Activated naive CD4-positive, alpha-beta T cell treated with anti-CD3 and anti-CD28 coated beads, Interleukin-2, amount 10 ng/mL, durations not matched to agents 7 days and 5 days (primary cell): Measurements from ENCODE around the gene PRF1.
"Not testable (repeated sequence)": the region's sequence is repeated elsewhere in the genome, so short reads cannot be mapped to it uniquely, and the experiment has no call there.

Source experiments
- CTCF ChIA-PET: fragments of 350-600 bp; sonication (Branson Sonifier 250); formaldehyde crosslinking; loops from one replicate; lab custom pipeline; 2021; ENCODE audit warnings: antibody characterized with exemption; lab: Charles Lee
- DNase-seq: peaks from one replicate; pipeline ENCODE4 v3.0.0-alpha.2; 2020
- H3K27ac Mint-ChIP-seq: one replicate; pipeline ENCODE4 v1.8.0; 2021; ENCODE audit warnings: mild to moderate bottlenecking, moderate library complexity, mixed read lengths
- H3K27me3 Mint-ChIP-seq: one replicate; pipeline ENCODE4 v1.8.0; 2021; ENCODE audit warnings: mild to moderate bottlenecking, mixed read lengths
- H3K36me3 Mint-ChIP-seq: one replicate; pipeline ENCODE4 v1.8.0; 2021; ENCODE audit warnings: mixed read lengths
- H3K4me1 Mint-ChIP-seq: one replicate; pipeline ENCODE4 v1.8.0; 2021; ENCODE audit warnings: mixed read lengths
- H3K4me3 Mint-ChIP-seq: one replicate; pipeline ENCODE4 v1.8.0; 2021; ENCODE audit warnings: mild to moderate bottlenecking, moderate library complexity, mixed read lengths
- H3K9me3 Mint-ChIP-seq: one replicate; pipeline ENCODE4 v1.8.0; 2021; ENCODE audit warnings: mixed read lengths

PRF1 gene

GRCh38 chr10:70583669-70584037 lies 18.9 kb downstream of the PRF1 start:
- CTCF ChIA-PET, result interaction anchor here (1.0 to 1.1 kb wide), 2 partner anchors 25 to 175 kb away, joined by 3 read pairs; no protein-coding TSS in a partner anchor
- Mint-ChIP-seq H3K36me3 (peaks cover 2% of the 10 kb centered on the region), H3K27me3 (peaks cover 53% of the 10 kb centered on the region), H3K4me3 (no peak overlapping the region), H3K27ac (no peak overlapping the region), H3K9me3 (no peaks in the 10 kb centered on the region), H3K4me1 (peaks cover 18% of the 10 kb centered on the region)
- DNase-seq, result peak; percentile 5

GRCh38 chr10:70582793-70583668 lies 19.5 kb downstream of the PRF1 start:
- H3K4me3 Mint-ChIP-seq, result no peak overlapping the region
- H3K27ac Mint-ChIP-seq, result peak overlapping the region; percentile 12
- DNase-seq, result peak; percentile 9
- H3K9me3 Mint-ChIP-seq, result no peaks in the 10 kb centered on the region
- peaks cover 24% of the 10 kb centered on the region for H3K4me1 Mint-ChIP-seq
- CTCF ChIA-PET, result interaction anchor here (1.0 kb wide), 1 partner anchor 24 kb away, joined by 3 read pairs; no protein-coding TSS in a partner anchor
- H3K27me3 Mint-ChIP-seq, result peaks cover 46% of the 10 kb centered on the region
- H3K36me3 Mint-ChIP-seq, result peaks cover 2% of the 10 kb centered on the region

GRCh38 chr10:70581176-70581575 lies 21.4 kb downstream of the PRF1 start:
- DNase-seq, H3K27ac Mint-ChIP-seq, H3K9me3 Mint-ChIP-seq, H3K36me3 Mint-ChIP-seq, H3K4me3 Mint-ChIP-seq, CTCF ChIA-PET: not testable (repeated sequence)
- Mint-ChIP-seq H3K4me1 (peaks cover 42% of the 10 kb centered on the region), H3K27me3 (peaks cover 51% of the 10 kb centered on the region)

- Mint-ChIP-seq H3K9me3 (no peaks in the 10 kb centered on the region), H3K4me1 (peaks cover 49% of the 10 kb centered on the region), H3K27ac (peak overlapping the region; percentile 89), H3K27me3 (peaks cover 47% of the 10 kb centered on the region), H3K36me3 (peaks cover 2% of the 10 kb centered on the region), H3K4me3 (peak overlapping the region; percentile 22)
- peak; percentile 46 for DNase-seq
- CTCF ChIA-PET, result interaction anchor here (1.0 kb wide), 2 partner anchors 20 to 179 kb away, joined by 4 to 7 read pairs; no protein-coding TSS in a partner anchor
Measured at GRCh38 chr10:70579234-70580002, 23.1 kb downstream of the PRF1 start.

- Mint-ChIP-seq H3K27me3 (peaks cover 41% of the 10 kb centered on the region), H3K4me1 (peaks cover 49% of the 10 kb centered on the region), H3K27ac (peak overlapping the region; percentile 89), H3K4me3 (peak overlapping the region; percentile 33), H3K36me3 (peaks cover 2% of the 10 kb centered on the region), H3K9me3 (no peaks in the 10 kb centered on the region)
- CTCF ChIA-PET, result interaction anchor here (1.1 kb wide), 1 partner anchor 19 kb away, joined by 5 read pairs; no protein-coding TSS in a partner anchor
- peak; percentile 77 for DNase-seq
Measured at GRCh38 chr10:70578371-70578947, 24.1 kb downstream of the PRF1 start.

- Mint-ChIP-seq H3K4me3 (no peak overlapping the region), H3K27me3 (peaks cover 35% of the 10 kb centered on the region), H3K27ac (no peak overlapping the region), H3K36me3 (peaks cover 2% of the 10 kb centered on the region), H3K4me1 (peaks cover 49% of the 10 kb centered on the region), H3K9me3 (no peaks in the 10 kb centered on the region)
- DNase-seq, result no peak
- CTCF ChIA-PET, result interaction anchor here (0.9 to 2.1 kb wide), 2 partner anchors 16 to 18 kb away, joined by 3 to 12 read pairs; no protein-coding TSS in a partner anchor
Measured at GRCh38 chr10:70576803-70577517, 25.6 kb downstream of the PRF1 start.

GRCh38 chr10:70575874-70576802 lies 26.4 kb downstream of the PRF1 start:
- Mint-ChIP-seq H3K27ac (peak overlapping the region; percentile 29), H3K4me1 (peaks cover 49% of the 10 kb centered on the region), H3K9me3 (no peaks in the 10 kb centered on the region), H3K4me3 (no peak overlapping the region), H3K27me3 (peaks cover 41% of the 10 kb centered on the region), H3K36me3 (peaks cover 2% of the 10 kb centered on the region)
- CTCF ChIA-PET, result interaction anchor here (0.9 to 2.1 kb wide), 3 partner anchors 15 to 42 kb away, joined by 3 to 12 read pairs (median 5); no protein-coding TSS in a partner anchor
- DNase-seq, result no peak

GRCh38 chr10:70575486-70575873 lies 27.1 kb downstream of the PRF1 start:
- H3K4me3 Mint-ChIP-seq, result no peak overlapping the region
- H3K36me3 Mint-ChIP-seq, result peaks cover 2% of the 10 kb centered on the region
- DNase-seq, result no peak
- no peaks in the 10 kb centered on the region for H3K9me3 Mint-ChIP-seq
- H3K27me3 Mint-ChIP-seq, result peaks cover 42% of the 10 kb centered on the region
- CTCF ChIA-PET, result interaction anchor here (1.5 to 2.1 kb wide), 2 partner anchors 16 to 43 kb away, joined by 5 to 12 read pairs; no protein-coding TSS in a partner anchor
- H3K27ac Mint-ChIP-seq, result peak overlapping the region; percentile 29
- peaks cover 49% of the 10 kb centered on the region for H3K4me1 Mint-ChIP-seq

- H3K36me3 Mint-ChIP-seq, result no peaks in the 10 kb centered on the region
- H3K27ac Mint-ChIP-seq, result no peak overlapping the region
- H3K9me3 Mint-ChIP-seq, result no peaks in the 10 kb centered on the region
- CTCF ChIA-PET, result interaction anchor here (1.4 to 1.9 kb wide), 2 partner anchors 13 to 15 kb away, joined by 3 to 4 read pairs; no protein-coding TSS in a partner anchor
- peaks cover 43% of the 10 kb centered on the region for H3K27me3 Mint-ChIP-seq
- peaks cover 38% of the 10 kb centered on the region for H3K4me1 Mint-ChIP-seq
- DNase-seq, result no peak
- H3K4me3 Mint-ChIP-seq, result no peak overlapping the region
Measured at GRCh38 chr10:70573599-70574506, 28.7 kb downstream of the PRF1 start.

GRCh38 chr10:70571636-70572439 lies 30.7 kb downstream of the PRF1 start:
- Mint-ChIP-seq H3K36me3 (no peaks in the 10 kb centered on the region), H3K27me3 (peaks cover 48% of the 10 kb centered on the region), H3K9me3 (no peaks in the 10 kb centered on the region), H3K4me3 (no peak overlapping the region), H3K4me1 (peaks cover 18% of the 10 kb centered on the region), H3K27ac (peak overlapping the region; percentile 67)
- CTCF ChIA-PET, result interaction anchor here (0.9 to 1.7 kb wide), 2 partner anchors 13 to 168 kb away, joined by 3 to 4 read pairs; no protein-coding TSS in a partner anchor
- no peak for DNase-seq

GRCh38 chr10:70571236-70571635 lies 31.3 kb downstream of the PRF1 start:
- CTCF ChIA-PET, result interaction anchor here (1.7 kb wide), 1 partner anchor 12 kb away, joined by 4 read pairs; no protein-coding TSS in a partner anchor
- Mint-ChIP-seq H3K36me3 (no peaks in the 10 kb centered on the region), H3K27ac (no peak overlapping the region), H3K9me3 (no peaks in the 10 kb centered on the region), H3K27me3 (peaks cover 47% of the 10 kb centered on the region), H3K4me1 (peaks cover 12% of the 10 kb centered on the region), H3K4me3 (no peak overlapping the region)
- no peak for DNase-seq
